Measurements from ENCODE around the gene PTTG1. TPM values are rescaled to one million over a fixed set of nuclear protein-coding genes. Genes with fewer than 3 reads are reported as not detected.

PTTG1 gene
- total and polyA plus RNA-seq, 2 of the 8 experiments (the other 6 are each of a cell fraction or from before 2014, with no cell fraction given), result 240 to 478 TPM

DNA sequence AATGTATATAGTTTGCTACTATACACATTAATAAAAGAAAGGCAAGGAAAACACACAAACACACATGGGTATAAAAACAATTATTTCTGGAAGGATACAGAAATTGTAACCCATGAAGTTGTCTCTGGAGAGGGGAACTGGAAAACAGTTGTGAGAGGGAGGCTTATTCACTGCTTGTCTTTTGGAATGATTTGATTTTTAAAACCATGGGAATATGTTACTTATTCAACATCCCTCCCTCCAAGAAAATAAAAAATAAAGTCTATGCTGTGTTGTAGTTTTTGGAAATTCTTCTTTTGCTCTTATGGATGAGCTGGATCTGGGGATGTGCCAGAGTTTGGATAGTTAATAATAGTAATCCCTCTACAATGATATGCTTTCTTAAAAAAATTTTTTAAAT lies 45.2 kb upstream of the PTTG1 start:
- H3K9me3 ChIP-seq (ENCODE audit: insufficient read depth in 2 of 2, low read depth in 1 of 2, low read length in 1 of 2), result no peaks in the 10 kb centered on the region
- no peak overlapping the region for H4K91ac ChIP-seq (replicated peaks; ENCODE audit: insufficient read length, low read length)
- H2BK5ac ChIP-seq (ENCODE audit: low read depth, low read length), result no peak overlapping the region
- no peak overlapping the region for H2BK20ac ChIP-seq (ENCODE audit: low read length)
- no peaks in the 10 kb centered on the region for H3K79me2 ChIP-seq (ENCODE audit: control insufficient read depth in 1 of 2, insufficient read depth in 2 of 2, low read length in 2 of 2)
- H2BK12ac ChIP-seq (ENCODE audit: low read depth, low read length), result no peak overlapping the region
- H3K23ac ChIP-seq (ENCODE audit: insufficient read length), result no peak overlapping the region
- H4K5ac ChIP-seq (ENCODE audit: insufficient read length, low read depth, low read length), result no peak overlapping the region
- H4K20me1 ChIP-seq (replicated peaks in 1 of 2; ENCODE audit: control insufficient read depth in 1 of 2, insufficient read depth in 2 of 2, low read length in 2 of 2), result no peaks in the 10 kb centered on the region
- no peak overlapping the region for H3K4ac ChIP-seq (replicated peaks; ENCODE audit: insufficient read length, low read depth, low read length)
- no peak overlapping the region for H3K4me3 ChIP-seq (ENCODE audit: extremely low read depth in 1 of 4, insufficient read depth in 2 of 4, low read depth in 3 of 4, low read length in 4 of 4)
- H2AK5ac ChIP-seq (ENCODE audit: low read depth, low read length), result no peak overlapping the region
- DNase-seq (ENCODE audit: low read depth in 1 of 2, low spot score in 2 of 2) (no peak), FAIRE-seq (no peak)
- H3K18ac ChIP-seq (ENCODE audit: extremely low read depth, low read length), result no peak overlapping the region
- no peaks in the 10 kb centered on the region for H3K36me3 ChIP-seq (ENCODE audit: control insufficient read depth in 2 of 4, insufficient read depth in 4 of 4, low read length in 3 of 4)
- H2AFZ ChIP-seq (ENCODE audit: low read length), result no peak overlapping the region
- POLR2A ChIA-PET (ENCODE audit: partially characterized antibody), result interaction anchor here (0.6 kb wide), 1 partner anchor 13 kb away, joined by 3 read pairs; no protein-coding TSS in a partner anchor
- H4K8ac ChIP-seq (ENCODE audit: extremely low read depth, insufficient read depth, low read length), result no peak overlapping the region
- no peaks in the 10 kb centered on the region for H3K27me3 ChIP-seq (replicated peaks in 1 of 4; ENCODE audit: control insufficient read depth in 3 of 4, extremely low read depth in 1 of 4, insufficient read depth in 3 of 4, low read length in 3 of 4)
- no peak overlapping the region for H3K56ac ChIP-seq (replicated peaks; ENCODE audit: insufficient read length, low read depth, low read length)
- no peak overlapping the region for H2BK15ac ChIP-seq (ENCODE audit: low read length)
- H2BK120ac ChIP-seq (replicated peaks; ENCODE audit: low read depth, low read length), result no peak overlapping the region
- no peak overlapping the region for H3K9ac ChIP-seq (replicated peaks in 1 of 4; ENCODE audit: extremely low read depth in 1 of 4, low read depth in 3 of 4, low read length in 3 of 4)
- H3K79me1 ChIP-seq (ENCODE audit: low read depth, low read length), result no peaks in the 10 kb centered on the region
- H3K27ac ChIP-seq (ENCODE audit: low read depth, low read length), result no peak overlapping the region
- no peaks in the 10 kb centered on the region for H3K4me1 ChIP-seq (replicated peaks in 1 of 4; ENCODE audit: control insufficient read depth in 3 of 4, insufficient read depth in 4 of 4, low read length in 3 of 4)
- H3K23me2 ChIP-seq (ENCODE audit: low read depth, low read length), result no peaks in the 10 kb centered on the region
- no peak overlapping the region for H3K14ac ChIP-seq (ENCODE audit: insufficient read length)
- no peak overlapping the region for H3K4me2 ChIP-seq (ENCODE audit: insufficient read depth in 1 of 2, low read depth in 2 of 2, low read length in 2 of 2)
- CTCF ChIA-PET (ENCODE audit: partially characterized antibody), result interaction anchor here (0.6 to 2.9 kb wide), 5 partner anchors 13 to 179 kb away, joined by 3 to 13 read pairs (median 3); no protein-coding TSS in a partner anchor
- TF ChIP-seq RFX5 (IDR thresholded peaks at IDR 0.05; ENCODE audit: borderline replicate concordance, low read depth, low read length) (no peak), ATF3 (IDR thresholded peaks at IDR 0.05; ENCODE audit: insufficient read depth, low read depth, low read length) (no peak), YY1 (IDR thresholded peaks at IDR 0.05; ENCODE audit: low read depth, low read length) (no peak), KDM1A (IDR thresholded peaks at IDR 0.05; ENCODE audit: borderline replicate concordance, low read length) (no peak), MAFK (IDR thresholded peaks at IDR 0.05; ENCODE audit: low read depth, low read length) (no peak), RAD21 (IDR thresholded peaks at IDR 0.05 in 1 of 2, conservative IDR thresholded peaks at IDR 0.05 in 1 of 2; ENCODE audit: low read depth in 2 of 2, low read length in 2 of 2) (no peak), SIRT6 (IDR thresholded peaks at IDR 0.05; ENCODE audit: low read length) (no peak), RBBP5 (IDR thresholded peaks at IDR 0.05; ENCODE audit: borderline replicate concordance, low read depth, low read length) (no peak), PHF8 (conservative IDR thresholded peaks at IDR 0.05; ENCODE audit: low read depth, low read length) (no peak), SAP30 (IDR thresholded peaks at IDR 0.05; ENCODE audit: insufficient read depth, insufficient replicate concordance, low read length) (no peak), SIN3A (conservative IDR thresholded peaks at IDR 0.05 in 1 of 2, IDR thresholded peaks at IDR 0.05 in 1 of 2; ENCODE audit: low read depth in 1 of 2, low read length in 2 of 2) (no peak), CHD2 (IDR thresholded peaks at IDR 0.05; ENCODE audit: low read length) (no peak)
